MM.1S (cell line): ENCODE results near the gene BCAS4.

Source experiments
- DNase-seq: peaks from one replicate; pipeline ENCODE4 v3.0.0-alpha.2; 2015
- H2AFZ ChIP-seq: fragments of 300-600 bp; sonication (generic); 2 replicates; pipeline ENCODE4 v1.6.0; 2016; ENCODE audit warnings: antibody characterized with exemption, low read length
- H3F3A ChIP-seq: fragments of 300-600 bp; sonication (generic); 2 replicates; pipeline ENCODE4 v1.6.1; 2016; ENCODE audit warnings: mild to moderate bottlenecking, antibody characterized with exemption, low read length, moderate library complexity, mixed read lengths; ENCODE audit not compliant: insufficient read depth
- H3K27ac ChIP-seq: fragments of 300-600 bp; sonication (generic); 2 replicates; pipeline ENCODE4 v1.5.1; 2016; ENCODE audit warnings: mild to moderate bottlenecking, low read length
- H3K27me3 ChIP-seq: fragments of 300-600 bp; sonication (generic); replicated peaks from 2 replicates; pipeline ENCODE4 v1.6.0; 2016; ENCODE audit warnings: low read length; ENCODE audit not compliant: insufficient read depth
- H3K36me3 ChIP-seq: fragments of 300-600 bp; sonication (generic); replicated peaks from 2 replicates; pipeline ENCODE4 v1.6.1; 2016; ENCODE audit warnings: mild to moderate bottlenecking, low read length, mixed read lengths; ENCODE audit not compliant: insufficient read depth
- H3K4me1 ChIP-seq: fragments of 300-600 bp; sonication (generic); 2 replicates; pipeline ENCODE4 v1.6.1; 2016; ENCODE audit warnings: low read length, mixed read lengths
- H3K4me2 ChIP-seq: fragments of 300-600 bp; sonication (generic); 2 replicates; pipeline ENCODE4 v1.6.0; 2016; ENCODE audit warnings: low read depth, low read length
- H3K4me3 ChIP-seq: fragments of 300-600 bp; sonication (generic); 2 replicates; pipeline ENCODE4 v1.5.1; 2016; ENCODE audit warnings: low read length, mixed read lengths
- H3K79me2 ChIP-seq: fragments of 300-600 bp; sonication (generic); 2 replicates; pipeline ENCODE4 v1.6.1; 2016; ENCODE audit warnings: mixed run types, low read length, mixed read lengths
- H3K9ac ChIP-seq: fragments of 300-600 bp; sonication (generic); 2 replicates; pipeline ENCODE4 v1.6.1; 2016; ENCODE audit warnings: low read length, mixed read lengths
- H3K9me2 ChIP-seq: fragments of 300-600 bp; sonication (generic); replicated peaks from 2 replicates; pipeline ENCODE4 v1.6.1; 2016; ENCODE audit warnings: mild to moderate bottlenecking, low read length, mixed read lengths; ENCODE audit not compliant: insufficient read depth
- H3K9me3 ChIP-seq: fragments of 300-600 bp; sonication (generic); replicated peaks from 2 replicates; pipeline ENCODE4 v1.6.1; 2016; ENCODE audit warnings: mild to moderate bottlenecking, low read length, mixed read lengths; ENCODE audit not compliant: insufficient read depth
- H4K20me1 ChIP-seq: fragments of 300-600 bp; sonication (generic); 2 replicates; pipeline ENCODE4 v1.6.1; 2016; ENCODE audit warnings: mild to moderate bottlenecking, low read length, moderate library complexity, mixed read lengths; ENCODE audit not compliant: insufficient read depth
- EZH2 ChIP-seq: fragments of 300-600 bp; sonication (generic); optimal IDR thresholded peaks from 2 replicates; pipeline ENCODE3; 2017; ENCODE audit warnings: low read depth, mild to moderate bottlenecking, antibody characterized with exemption, low read length, mixed read lengths
- EZH2phosphoT487 ChIP-seq: fragments of 300-600 bp; sonication (generic); IDR thresholded peaks from 2 replicates; pipeline ENCODE4 v1.6.1; 2018; ENCODE audit warnings: antibody characterized with exemption, low read length
- TF ChIP-seq, protein P1 (sequence below): fragments of 300-600 bp; sonication (generic); IDR thresholded peaks from 2 replicates; pipeline ENCODE4 v1.5.1; 2016; ENCODE audit warnings: antibody characterized with exemption, low read length, mixed read lengths

The BCAS4 gene

GRCh38 chr20:50895111-50895830 is 100.4 kb downstream of the BCAS4 start:
- H3K4me3 ChIP-seq: no peak overlapping the region
- DNase-seq: no peak
- H3K9ac ChIP-seq: no peak overlapping the region
- peaks cover 30% of the 10 kb centered on the region for H3K79me2 ChIP-seq
- no peaks in the 10 kb centered on the region for H3K4me1 ChIP-seq
- H3K9me2 ChIP-seq: no peaks in the 10 kb centered on the region
- TF ChIP-seq EZH2: no peak
- TF ChIP-seq, protein P1, sequence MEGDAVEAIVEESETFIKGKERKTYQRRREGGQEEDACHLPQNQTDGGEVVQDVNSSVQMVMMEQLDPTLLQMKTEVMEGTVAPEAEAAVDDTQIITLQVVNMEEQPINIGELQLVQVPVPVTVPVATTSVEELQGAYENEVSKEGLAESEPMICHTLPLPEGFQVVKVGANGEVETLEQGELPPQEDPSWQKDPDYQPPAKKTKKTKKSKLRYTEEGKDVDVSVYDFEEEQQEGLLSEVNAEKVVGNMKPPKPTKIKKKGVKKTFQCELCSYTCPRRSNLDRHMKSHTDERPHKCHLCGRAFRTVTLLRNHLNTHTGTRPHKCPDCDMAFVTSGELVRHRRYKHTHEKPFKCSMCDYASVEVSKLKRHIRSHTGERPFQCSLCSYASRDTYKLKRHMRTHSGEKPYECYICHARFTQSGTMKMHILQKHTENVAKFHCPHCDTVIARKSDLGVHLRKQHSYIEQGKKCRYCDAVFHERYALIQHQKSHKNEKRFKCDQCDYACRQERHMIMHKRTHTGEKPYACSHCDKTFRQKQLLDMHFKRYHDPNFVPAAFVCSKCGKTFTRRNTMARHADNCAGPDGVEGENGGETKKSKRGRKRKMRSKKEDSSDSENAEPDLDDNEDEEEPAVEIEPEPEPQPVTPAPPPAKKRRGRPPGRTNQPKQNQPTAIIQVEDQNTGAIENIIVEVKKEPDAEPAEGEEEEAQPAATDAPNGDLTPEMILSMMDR: no peak
- no peak for TF ChIP-seq EZH2phosphoT487
- no peak overlapping the region for H3K27ac ChIP-seq
- H3K36me3 ChIP-seq: peaks cover 44% of the 10 kb centered on the region
- H3K27me3 ChIP-seq: no peaks in the 10 kb centered on the region
- H2AFZ ChIP-seq: no peak overlapping the region
- H4K20me1 ChIP-seq: no peaks in the 10 kb centered on the region
- H3F3A ChIP-seq: no peaks in the 10 kb centered on the region
- no peak overlapping the region for H3K4me2 ChIP-seq
- H3K9me3 ChIP-seq: no peaks in the 10 kb centered on the region

GRCh38 chr20:50898475-50898874 is 103.6 kb downstream of the BCAS4 start:
- TF ChIP-seq, protein P1: no peak
- TF ChIP-seq EZH2 (no peak), EZH2phosphoT487 (no peak)
- Histone ChIP-seq H3K4me1 (no peaks in the 10 kb centered on the region), H3K9ac (no peak overlapping the region), H3K27ac (no peak overlapping the region), H3K4me2 (no peak overlapping the region), H3K9me2 (no peaks in the 10 kb centered on the region), H3K79me2 (peaks cover 60% of the 10 kb centered on the region), H3K4me3 (no peak overlapping the region), H3K27me3 (no peaks in the 10 kb centered on the region), H4K20me1 (peaks cover 12% of the 10 kb centered on the region; the same call in 1 of the 2 replicates), H3K9me3 (no peaks in the 10 kb centered on the region), H2AFZ (no peak overlapping the region), H3K36me3 (peaks cover 27% of the 10 kb centered on the region), H3F3A (no peaks in the 10 kb centered on the region)
- no peak for DNase-seq

GRCh38 chr20:50900261-50900660 is 105.4 kb downstream of the BCAS4 start:
- TF ChIP-seq, protein P1: no peak
- TF ChIP-seq EZH2phosphoT487: no peak
- no peaks in the 10 kb centered on the region for H3K9me3 ChIP-seq
- DNase-seq: no peak

More at GRCh38 chr20:50900261-50900660, 105.4 kb downstream of the BCAS4 start:
- Histone ChIP-seq H3F3A (0 out of 2 replicates have a peak, but pooled peaks cover 3% of the 10 kb centered on the region), H3K79me2 (peaks cover 78% of the 10 kb centered on the region), H3K4me2 (no peak overlapping the region), H3K27ac (no peak overlapping the region), H2AFZ (no peak overlapping the region), H3K4me3 (no peak overlapping the region), H3K9me2 (no peaks in the 10 kb centered on the region), H3K4me1 (no peaks in the 10 kb centered on the region), H4K20me1 (peaks cover 30% of the 10 kb centered on the region), H3K27me3 (no peaks in the 10 kb centered on the region), H3K9ac (no peak overlapping the region), H3K36me3 (peaks cover 19% of the 10 kb centered on the region)
